ENCODE measurements around the gene STAG2. TPM values are rescaled to one million over a fixed set of nuclear protein-coding genes. Genes with fewer than 3 reads are reported as not detected.

The STAG2 gene
- total RNA-seq, 1 donor from 2014 or later, result 90.8 TPM

GRCh38 chrX:123965712-123966111 is 4.2 kb downstream of the STAG2 start:
- TF ChIP-seq CTCF (IDR thresholded peaks at IDR 0.05; ENCODE audit: insufficient read depth, low read length, severe bottlenecking), result no peak

DNA sequence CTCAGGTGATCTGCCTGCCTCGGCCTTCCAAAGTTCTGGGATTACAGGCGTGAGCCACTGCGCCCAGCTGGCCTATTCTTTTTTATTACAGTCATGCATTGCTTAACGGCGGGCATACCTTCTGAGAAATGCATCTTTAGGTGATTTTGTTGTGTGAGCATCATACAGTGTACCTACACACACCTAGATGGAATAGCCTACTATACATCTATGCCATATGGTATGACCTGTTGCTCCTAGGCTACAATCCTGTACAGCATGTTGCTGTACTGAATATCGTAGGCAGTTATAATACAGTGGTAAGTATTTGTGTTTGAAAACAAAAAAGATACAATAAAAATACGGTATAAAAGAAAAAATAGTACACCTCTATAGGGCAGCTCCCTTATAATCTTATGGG is 6.0 kb downstream of the STAG2 start:
- no peaks in the 10 kb centered on the region for H3K36me3 ChIP-seq (ENCODE audit: control insufficient read depth, insufficient read depth, low read length)
- H3K4me3 ChIP-seq (ENCODE audit: low read depth, low read length), result no peak overlapping the region
- no peak for TF ChIP-seq CTCF (IDR thresholded peaks at IDR 0.05; ENCODE audit: insufficient read depth, low read length, severe bottlenecking)
- FAIRE-seq (no peak), DNase-seq (ENCODE audit: low read depth) (no peak)
- H3K27me3 ChIP-seq (ENCODE audit: control insufficient read depth, insufficient read depth, low read length), result no peaks in the 10 kb centered on the region

More at GRCh38 chrX:123965712-123966111, 4.2 kb downstream of the STAG2 start:
- no peak for DNase-seq (ENCODE audit: low read depth)
- H3K36me3 ChIP-seq (ENCODE audit: control insufficient read depth, insufficient read depth, low read length), result no peaks in the 10 kb centered on the region
- no peaks in the 10 kb centered on the region for H3K27me3 ChIP-seq (ENCODE audit: control insufficient read depth, insufficient read depth, low read length)
- no peak overlapping the region for H3K4me3 ChIP-seq (ENCODE audit: low read depth, low read length)
- no peak for FAIRE-seq

DNA sequence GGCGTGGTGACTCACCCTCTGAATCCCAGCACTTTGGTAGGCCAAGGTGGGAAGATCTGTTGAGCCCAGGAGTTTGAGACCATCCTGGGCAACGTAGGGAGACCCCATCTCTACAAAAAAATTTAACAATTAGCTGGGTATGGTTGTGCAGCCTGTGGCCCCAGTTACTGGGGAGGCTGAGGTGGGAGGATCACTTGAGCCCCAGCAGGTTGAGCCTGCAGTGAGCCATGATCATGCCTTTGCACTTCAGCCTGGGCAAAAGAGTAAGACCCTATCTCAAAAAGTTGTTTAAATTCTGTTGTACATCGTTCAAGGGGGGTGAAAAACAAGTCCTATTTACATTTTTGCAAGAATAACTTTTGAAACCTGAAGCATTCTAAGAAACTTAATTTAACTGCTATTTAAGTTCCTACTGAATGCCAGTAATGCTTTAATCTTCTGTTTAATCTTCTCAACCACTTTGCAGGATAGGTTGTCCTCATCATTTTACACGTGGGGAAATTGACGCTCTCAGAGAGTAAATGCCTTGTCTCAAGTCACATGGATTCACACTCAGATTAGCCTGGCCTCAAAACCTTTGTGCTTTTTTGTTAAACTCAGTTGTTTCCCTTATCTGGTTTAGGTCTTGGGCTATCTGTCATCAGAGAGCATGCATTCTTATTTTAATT is 7.0 kb downstream of the STAG2 start:
- Histone ChIP-seq H3K36me3 (ENCODE audit: control insufficient read depth, insufficient read depth, low read length) (no peaks in the 10 kb centered on the region), H3K4me3 (ENCODE audit: low read depth, low read length) (no peak overlapping the region), H3K27me3 (ENCODE audit: control insufficient read depth, insufficient read depth, low read length) (no peaks in the 10 kb centered on the region)
- FAIRE-seq (no peak), DNase-seq (ENCODE audit: low read depth) (no peak)
- TF ChIP-seq CTCF (IDR thresholded peaks at IDR 0.05; ENCODE audit: insufficient read depth, low read length, severe bottlenecking), result no peak

DNA sequence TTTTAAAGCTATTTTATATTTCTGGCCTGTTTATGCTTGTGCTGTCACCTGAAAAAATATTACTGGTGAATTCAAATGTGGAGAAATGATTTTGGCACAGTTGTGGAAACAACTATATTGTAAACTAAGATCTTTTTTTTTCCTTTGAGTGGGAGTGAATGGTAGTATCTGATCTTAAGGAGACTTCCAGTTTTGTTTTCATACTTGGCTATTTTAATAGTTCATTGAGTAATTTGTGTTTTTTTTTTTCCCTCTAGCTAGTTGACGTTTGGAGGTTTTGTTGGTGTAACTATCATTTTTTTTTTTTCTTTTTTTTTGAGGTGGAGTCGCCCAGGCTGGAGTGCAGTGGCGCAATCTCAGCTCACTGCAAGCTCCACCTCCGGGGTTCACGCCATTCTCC is 10.5 kb downstream of the STAG2 start:
- no peaks in the 10 kb centered on the region for H3K36me3 ChIP-seq (ENCODE audit: control insufficient read depth, insufficient read depth, low read length)
- TF ChIP-seq CTCF (IDR thresholded peaks at IDR 0.05; ENCODE audit: insufficient read depth, low read length, severe bottlenecking), result no peak
- no peak for FAIRE-seq
- H3K27me3 ChIP-seq (ENCODE audit: control insufficient read depth, insufficient read depth, low read length), result no peaks in the 10 kb centered on the region
- H3K4me3 ChIP-seq (ENCODE audit: low read depth, low read length), result no peak overlapping the region
- no peak for DNase-seq (ENCODE audit: low read depth)

- DNase-seq (ENCODE audit: low read depth) (no peak), FAIRE-seq (no peak)
- TF ChIP-seq CTCF (IDR thresholded peaks at IDR 0.05; ENCODE audit: insufficient read depth, low read length, severe bottlenecking), result no peak
- Histone ChIP-seq H3K36me3 (ENCODE audit: control insufficient read depth, insufficient read depth, low read length) (no peaks in the 10 kb centered on the region), H3K27me3 (ENCODE audit: control insufficient read depth, insufficient read depth, low read length) (no peaks in the 10 kb centered on the region), H3K4me3 (ENCODE audit: low read depth, low read length) (no peak overlapping the region)
Measured at GRCh38 chrX:123973921-123974320, 12.4 kb downstream of the STAG2 start.

GRCh38 chrX:123975180-123975579 is 13.7 kb downstream of the STAG2 start:
- no peak overlapping the region for H3K4me3 ChIP-seq (ENCODE audit: low read depth, low read length)
- FAIRE-seq, result no peak
- H3K27me3 ChIP-seq (ENCODE audit: control insufficient read depth, insufficient read depth, low read length), result no peaks in the 10 kb centered on the region
- DNase-seq (ENCODE audit: low read depth), result peak; percentile 29
- TF ChIP-seq CTCF (IDR thresholded peaks at IDR 0.05; ENCODE audit: insufficient read depth, low read length, severe bottlenecking), result no peak
- no peaks in the 10 kb centered on the region for H3K36me3 ChIP-seq (ENCODE audit: control insufficient read depth, insufficient read depth, low read length)

Data from bronchial epithelial cell (primary cell).